Measurements from ENCODE around the gene ARHGAP26.
A peak's percentile ranks its signal among the peaks of the same experiment; 100 is the strongest.

ARHGAP26 gene

GRCh38 chr5:143036146-143036927, 266.2 kb downstream of the ARHGAP26 start:
- H3K27ac ChIP-seq: peak overlapping the region; percentile 9
- no peaks in the 10 kb centered on the region for H3K9me3 ChIP-seq
- no peak for TF ChIP-seq CTCF (IDR thresholded peaks at IDR 0.05)
- no peaks in the 10 kb centered on the region for H3K27me3 ChIP-seq
- H3K4me3 ChIP-seq (ENCODE audit: low read depth in 1 of 2, low read length in 1 of 2): no peak overlapping the region
- H3K36me3 ChIP-seq: peaks cover 55% of the 10 kb centered on the region
- peaks cover 0 to 5% of the 10 kb centered on the region in 2 experiments for H3K4me1 ChIP-seq (ENCODE audit: control insufficient read depth in 1 of 2, insufficient read depth in 1 of 2, low read depth in 1 of 2, low read length in 1 of 2)

GRCh38 chr5:143037071-143037470, 266.9 kb downstream of the ARHGAP26 start:
- no peak overlapping the region for H3K4me3 ChIP-seq (ENCODE audit: low read depth in 1 of 2, low read length in 1 of 2)
- H3K9me3 ChIP-seq: no peaks in the 10 kb centered on the region
- H3K4me1 ChIP-seq (ENCODE audit: control insufficient read depth in 1 of 2, insufficient read depth in 1 of 2, low read depth in 1 of 2, low read length in 1 of 2): peaks cover 0 to 5% of the 10 kb centered on the region in 2 experiments
- peaks cover 55% of the 10 kb centered on the region for H3K36me3 ChIP-seq
- no peak overlapping the region for H3K27ac ChIP-seq
- no peaks in the 10 kb centered on the region for H3K27me3 ChIP-seq
- TF ChIP-seq CTCF (IDR thresholded peaks at IDR 0.05): no peak

- H3K4me1 ChIP-seq (ENCODE audit: control insufficient read depth in 1 of 2, insufficient read depth in 1 of 2, low read depth in 1 of 2, low read length in 1 of 2): peaks cover 0 to 5% of the 10 kb centered on the region in 2 experiments
- peaks cover 55% of the 10 kb centered on the region for H3K36me3 ChIP-seq
- H3K27ac ChIP-seq: peak overlapping the region; percentile 1
- H3K9me3 ChIP-seq: no peaks in the 10 kb centered on the region
- TF ChIP-seq CTCF (IDR thresholded peaks at IDR 0.05): no peak
- H3K4me3 ChIP-seq (ENCODE audit: low read depth in 1 of 2, low read length in 1 of 2): no peak overlapping the region
- H3K27me3 ChIP-seq: no peaks in the 10 kb centered on the region
Observed at GRCh38 chr5:143037708-143038107, 267.5 kb downstream of the ARHGAP26 start.

GRCh38 chr5:143040622-143041021, 270.4 kb downstream of the ARHGAP26 start:
- no peak for TF ChIP-seq CTCF (IDR thresholded peaks at IDR 0.05)
- no peak overlapping the region for H3K4me3 ChIP-seq (ENCODE audit: low read depth in 1 of 2, low read length in 1 of 2)
- H3K9me3 ChIP-seq: no peaks in the 10 kb centered on the region
- no peaks in the 10 kb centered on the region for H3K27me3 ChIP-seq
- H3K27ac ChIP-seq: peak overlapping the region; percentile 17
- H3K36me3 ChIP-seq: peaks cover 79% of the 10 kb centered on the region
- peaks cover 0 to 5% of the 10 kb centered on the region in 2 experiments for H3K4me1 ChIP-seq (ENCODE audit: control insufficient read depth in 1 of 2, insufficient read depth in 1 of 2, low read depth in 1 of 2, low read length in 1 of 2)

- no peak for TF ChIP-seq CTCF (IDR thresholded peaks at IDR 0.05)
- Histone ChIP-seq H3K27ac (no peak overlapping the region), H3K27me3 (no peaks in the 10 kb centered on the region), H3K4me1 (ENCODE audit: control insufficient read depth in 1 of 2, insufficient read depth in 1 of 2, low read depth in 1 of 2, low read length in 1 of 2) (peaks cover 0 to 5% of the 10 kb centered on the region in 2 experiments), H3K4me3 (ENCODE audit: low read depth in 1 of 2, low read length in 1 of 2) (no peak overlapping the region), H3K9me3 (no peaks in the 10 kb centered on the region), H3K36me3 (peaks cover 86% of the 10 kb centered on the region)
Observed at GRCh38 chr5:143041461-143041860, 271.3 kb downstream of the ARHGAP26 start.

Measured in neutrophil (primary cell).